HepG2 (cell line): ENCODE data around the gene MEI1. TPM values are rescaled to one million over a fixed set of nuclear protein-coding genes. Genes with fewer than 3 reads are reported as not detected.

Source experiments
- ARNT2 ChIP-seq: sonication (generic); formaldehyde crosslinking; IDR thresholded peaks from 2 replicates; pipeline ENCODE4 v1.8.0; 2022; ENCODE audit warnings: mild to moderate bottlenecking, low read depth, missing genetic modification reagents, moderate library complexity
- ATF1 ChIP-seq: IDR thresholded peaks from 2 replicates; pipeline ENCODE4 v1.6.1; 2016; ENCODE audit warnings: mild to moderate bottlenecking, control low read depth
- ATRX ChIP-seq: sonication (generic); formaldehyde crosslinking; IDR thresholded peaks from 2 replicates; pipeline ENCODE4 v1.4.0; 2020; ENCODE audit warnings: missing genetic modification reagents, borderline replicate concordance
- ETV5 ChIP-seq: IDR thresholded peaks from 2 replicates; pipeline ENCODE4 v1.6.1; 2018; ENCODE audit warnings: missing biosample characterization, missing genetic modification reagents, inconsistent platforms, borderline replicate concordance
- FOXK2 ChIP-seq: fragments of 450-650 bp; IDR thresholded peaks from 2 replicates; pipeline ENCODE4 v1.6.1; 2016
- KDM3A ChIP-seq: IDR thresholded peaks from 2 replicates; pipeline ENCODE4 v1.6.1; 2018; ENCODE audit warnings: low read depth, missing compliant biosample characterization
- KDM4B ChIP-seq: sonication (generic); formaldehyde crosslinking; IDR thresholded peaks from 2 replicates; pipeline ENCODE4 v1.4.0; 2020; ENCODE audit warnings: missing genetic modification reagents
- MIER3 ChIP-seq: IDR thresholded peaks from 2 replicates; pipeline ENCODE4 v1.6.1; 2016; ENCODE audit warnings: missing compliant biosample characterization, borderline replicate concordance
- MYC ChIP-seq: sonication (generic); formaldehyde crosslinking; IDR thresholded peaks from 2 replicates; pipeline ENCODE4 v1.9.0; 2021; ENCODE audit warnings: missing genetic modification reagents, borderline replicate concordance
- NFE2L1 ChIP-seq: sonication (generic); formaldehyde crosslinking; IDR thresholded peaks from 2 replicates; pipeline ENCODE4 v1.4.0; 2020; ENCODE audit warnings: missing genetic modification reagents, mild to moderate bottlenecking, borderline replicate concordance
- RARG ChIP-seq: sonication (generic); formaldehyde crosslinking; IDR thresholded peaks from 2 replicates; pipeline ENCODE4 v1.4.0; 2020; ENCODE audit warnings: low read depth, mild to moderate bottlenecking, missing genetic modification reagents
- SATB2 ChIP-seq: sonication (generic); formaldehyde crosslinking; IDR thresholded peaks from 2 replicates; pipeline ENCODE4 v1.5.0; 2020; ENCODE audit warnings: missing genetic modification reagents
- SP1 ChIP-seq, 2 experiments: fragments of 450-650 bp in 1 of 2; sonication (generic) in 1 of 2; formaldehyde crosslinking in 1 of 2; IDR thresholded peaks; 2 replicates each; pipeline versions ENCODE4 v1.4.0 to v1.6.1; 2016 to 2020; ENCODE audit warnings: missing genetic modification reagents in 1 of 2
- SSRP1 ChIP-seq: IDR thresholded peaks from 2 replicates; pipeline ENCODE4 v1.6.1; 2016; ENCODE audit warnings: control low read depth
- TGIF2 ChIP-seq: IDR thresholded peaks from 2 replicates; pipeline ENCODE4 v1.6.1; 2016; ENCODE audit warnings: control low read depth, missing compliant biosample characterization
- THAP11 ChIP-seq: IDR thresholded peaks from 2 replicates; pipeline ENCODE4 v1.6.1; 2016; ENCODE audit warnings: missing biosample characterization, missing genetic modification reagents
- TOPORS ChIP-seq: sonication (generic); formaldehyde crosslinking; IDR thresholded peaks from 2 replicates; pipeline ENCODE4 v1.8.0; 2023; ENCODE audit warnings: mild to moderate bottlenecking, missing genetic modification reagents
- ZFP36L1 ChIP-seq: sonication (generic); formaldehyde crosslinking; IDR thresholded peaks from 2 replicates; pipeline ENCODE4 v1.8.0; 2022; ENCODE audit warnings: mild to moderate bottlenecking, missing genetic modification reagents, moderate library complexity
- ZFP37 ChIP-seq: sonication (generic); formaldehyde crosslinking; IDR thresholded peaks from 2 replicates; pipeline ENCODE4 v1.4.0; 2020; ENCODE audit warnings: missing genetic modification reagents, borderline replicate concordance
- ZKSCAN1 ChIP-seq: fragments of 150-350 bp; IDR thresholded peaks from 2 replicates; pipeline ENCODE4 v1.6.1; 2014; ENCODE audit warnings: low read length
- ZNF205 ChIP-seq: IDR thresholded peaks from 2 replicates; pipeline ENCODE4 v1.6.1; 2018; ENCODE audit warnings: missing biosample characterization, missing genetic modification reagents
- ZNF263 ChIP-seq: sonication (generic); formaldehyde crosslinking; IDR thresholded peaks from 2 replicates; pipeline ENCODE4 v1.4.0; 2020; ENCODE audit warnings: missing genetic modification reagents
- ZNF431 ChIP-seq: sonication (generic); formaldehyde crosslinking; IDR thresholded peaks from 2 replicates; pipeline ENCODE4 v1.9.0; 2022; ENCODE audit warnings: missing genetic modification reagents, low read depth, mild to moderate bottlenecking, borderline replicate concordance
- ZNF614 ChIP-seq: IDR thresholded peaks from 2 replicates; pipeline ENCODE4 v1.6.1; 2018; ENCODE audit warnings: missing biosample characterization, missing genetic modification reagents, inconsistent platforms, borderline replicate concordance
- ZNF841 ChIP-seq: sonication (generic); formaldehyde crosslinking; IDR thresholded peaks from 2 replicates; pipeline ENCODE4 v1.8.1; 2023; ENCODE audit warnings: missing genetic modification reagents, borderline replicate concordance
- ZNF850 ChIP-seq: sonication (generic); formaldehyde crosslinking; conservative IDR thresholded peaks from 2 replicates; pipeline ENCODE4 v1.9.0; 2021; ENCODE audit warnings: mild to moderate bottlenecking, missing genetic modification reagents
- ZNF891 ChIP-seq: sonication (generic); formaldehyde crosslinking; IDR thresholded peaks from 2 replicates; pipeline ENCODE4 v1.5.0; 2020; ENCODE audit warnings: mild to moderate bottlenecking, missing genetic modification reagents
- polyA plus RNA-seq, 8 experiments: library from polyadenylated mRNA; depleted of rRNA in 3 of 8; stranded (reverse) in 7 of 8; unstranded in 1 of 8; fragments of >200 nt; fragmentation: Illumina TruSeq in 4 of 8; extraction: Trizol in 4 of 8; gene quantifications; 2 replicates each; pipeline versions ENCODE4 v1.2.1 to v1.2.3, GENCODE V29; 2011 to 2016; ENCODE audit warnings: low read depth in 4 of 8, missing spikeins in 1 of 8, mixed read lengths in 1 of 8; ENCODE audit not compliant: insufficient read depth in 1 of 8
- total RNA-seq, 5 experiments: library from RNA; depleted of rRNA; stranded (reverse); fragments of >200 nt; fragmentation: Illumina TruSeq; extraction: Trizol; gene quantifications; 2 replicates each; pipeline ENCODE4 v1.2.3, GENCODE V29; 2016; ENCODE audit warnings: low read depth in 1 of 5
- TF ChIP-seq, protein P1 (sequence below): sonication (generic); formaldehyde crosslinking; IDR thresholded peaks from 2 replicates; pipeline ENCODE4 v1.4.0; 2020; ENCODE audit warnings: missing genetic modification reagents
- TF ChIP-seq, protein P2 (sequence below): sonication (generic); formaldehyde crosslinking; IDR thresholded peaks from 2 replicates; pipeline ENCODE4 v1.5.0; 2020; ENCODE audit warnings: missing genetic modification reagents
- TF ChIP-seq, protein P3 (sequence below): sonication (generic); formaldehyde crosslinking; IDR thresholded peaks from 2 replicates; pipeline ENCODE4 v1.5.0; 2020; ENCODE audit warnings: missing genetic modification reagents, mild to moderate bottlenecking, borderline replicate concordance
- TF ChIP-seq, protein P4 (sequence below): sonication (generic); formaldehyde crosslinking; IDR thresholded peaks from 2 replicates; pipeline ENCODE4 v1.4.0; 2020; ENCODE audit warnings: missing genetic modification reagents

The MEI1 gene
- total and polyA plus RNA-seq, 2 of the 13 experiments (the other 11 are each of a cell fraction or from before 2014, with no cell fraction given), result 0.75 to 1.9 TPM

DNA sequence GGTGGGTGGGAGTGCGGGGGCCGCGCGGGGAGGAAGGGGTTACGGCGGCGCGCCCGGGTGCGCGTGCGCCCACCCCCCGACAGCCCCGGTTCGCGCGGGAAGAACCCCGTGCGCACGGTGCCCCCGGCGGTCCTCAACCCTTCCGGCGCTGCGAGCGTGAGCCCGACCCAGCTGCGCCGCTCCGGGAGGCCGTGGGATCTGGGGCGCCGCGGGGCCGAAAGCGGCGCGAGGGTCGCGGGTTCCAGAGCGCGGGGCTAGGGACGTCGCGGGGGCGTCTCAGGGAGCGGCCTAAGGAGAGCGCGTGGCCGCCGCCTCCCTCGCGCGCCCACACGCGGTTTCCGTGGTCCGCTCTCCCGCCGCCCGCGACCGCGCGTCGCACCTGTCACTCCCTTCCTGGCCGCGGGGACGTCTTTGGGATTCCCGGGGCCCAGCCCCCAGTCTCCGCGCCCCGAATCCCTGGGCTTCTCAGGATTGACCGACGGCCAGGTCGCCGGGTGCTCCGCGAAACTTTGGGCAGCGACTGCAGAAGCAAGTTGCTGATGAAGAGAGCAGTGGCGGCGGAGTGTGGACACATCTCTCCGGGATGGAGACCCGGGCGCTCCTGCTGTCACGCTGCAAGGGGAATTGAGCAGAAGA, 134.2 kb downstream of the MEI1 start (continued):
- TF ChIP-seq, protein P1, sequence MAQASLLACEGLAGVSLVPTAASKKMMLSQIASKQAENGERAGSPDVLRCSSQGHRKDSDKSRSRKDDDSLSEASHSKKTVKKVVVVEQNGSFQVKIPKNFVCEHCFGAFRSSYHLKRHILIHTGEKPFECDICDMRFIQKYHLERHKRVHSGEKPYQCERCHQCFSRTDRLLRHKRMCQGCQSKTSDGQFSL (CRISPR knock-in tag), result no peak
- TF ChIP-seq ATF1 (CRISPR knock-in tag) (no peak), RARG (CRISPR knock-in tag) (no peak), ZFP36L1 (no peak), ZNF614 (CRISPR knock-in tag) (no peak), TOPORS (CRISPR knock-in tag) (peak; percentile 50; the same call in 1 of the 2 replicates), ZNF205 (CRISPR knock-in tag) (no peak), ZNF431 (CRISPR knock-in tag) (no peak), ZFP37 (CRISPR knock-in tag) (no peak), SSRP1 (no peak), ARNT2 (CRISPR knock-in tag) (peak; percentile 21), FOXK2 (no peak), MYC (CRISPR knock-in tag) (peak; percentile 67), ZNF891 (CRISPR knock-in tag) (no peak; the same call in 1 of the 2 replicates), TGIF2 (CRISPR knock-in tag) (no peak), ZNF263 (CRISPR knock-in tag) (no peak), ZNF850 (no peak), SATB2 (CRISPR knock-in tag) (0 out of 2 replicates have a peak, but pooled peaks have one; percentile 75), MIER3 (CRISPR knock-in tag) (no peak), ATRX (CRISPR knock-in tag) (no peak), ETV5 (CRISPR knock-in tag) (0 out of 2 replicates have a peak, but pooled peaks have one; percentile 4), KDM4B (0 out of 2 replicates have a peak, but pooled peaks have one; percentile 29), NFE2L1 (CRISPR knock-in tag) (no peak), ZKSCAN1 (no peak), THAP11 (CRISPR knock-in tag) (no peak), KDM3A (CRISPR knock-in tag) (no peak), ZNF841 (CRISPR knock-in tag) (no peak), SP1 (IDR thresholded peaks at IDR 0.05) (no peak), SP1 (CRISPR knock-in tag; IDR thresholded peaks at IDR 0.05) (no peak)
- TF ChIP-seq, protein P2, sequence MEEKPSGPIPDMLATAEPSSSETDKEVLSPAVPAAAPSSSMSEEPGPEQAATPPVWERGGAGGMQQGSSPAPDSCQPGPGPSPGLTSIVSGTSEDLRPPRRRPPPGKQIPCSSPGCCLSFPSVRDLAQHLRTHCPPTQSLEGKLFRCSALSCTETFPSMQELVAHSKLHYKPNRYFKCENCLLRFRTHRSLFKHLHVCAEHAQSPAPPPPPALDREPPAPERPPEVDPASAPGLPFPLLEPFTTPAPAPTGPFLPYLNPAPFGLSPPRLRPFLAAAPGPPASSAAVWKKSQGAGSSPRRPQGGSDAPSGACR (CRISPR knock-in tag), result no peak
- TF ChIP-seq, protein P3, sequence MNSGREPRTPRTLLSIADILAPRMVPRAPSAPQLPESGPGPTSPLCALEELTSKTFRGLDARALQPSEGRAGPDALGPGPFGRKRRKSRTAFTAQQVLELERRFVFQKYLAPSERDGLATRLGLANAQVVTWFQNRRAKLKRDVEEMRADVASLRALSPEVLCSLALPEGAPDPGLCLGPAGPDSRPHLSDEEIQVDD (CRISPR knock-in tag), result 0 out of 2 replicates have a peak, but pooled peaks have one; percentile 37
- TF ChIP-seq, protein P4, sequence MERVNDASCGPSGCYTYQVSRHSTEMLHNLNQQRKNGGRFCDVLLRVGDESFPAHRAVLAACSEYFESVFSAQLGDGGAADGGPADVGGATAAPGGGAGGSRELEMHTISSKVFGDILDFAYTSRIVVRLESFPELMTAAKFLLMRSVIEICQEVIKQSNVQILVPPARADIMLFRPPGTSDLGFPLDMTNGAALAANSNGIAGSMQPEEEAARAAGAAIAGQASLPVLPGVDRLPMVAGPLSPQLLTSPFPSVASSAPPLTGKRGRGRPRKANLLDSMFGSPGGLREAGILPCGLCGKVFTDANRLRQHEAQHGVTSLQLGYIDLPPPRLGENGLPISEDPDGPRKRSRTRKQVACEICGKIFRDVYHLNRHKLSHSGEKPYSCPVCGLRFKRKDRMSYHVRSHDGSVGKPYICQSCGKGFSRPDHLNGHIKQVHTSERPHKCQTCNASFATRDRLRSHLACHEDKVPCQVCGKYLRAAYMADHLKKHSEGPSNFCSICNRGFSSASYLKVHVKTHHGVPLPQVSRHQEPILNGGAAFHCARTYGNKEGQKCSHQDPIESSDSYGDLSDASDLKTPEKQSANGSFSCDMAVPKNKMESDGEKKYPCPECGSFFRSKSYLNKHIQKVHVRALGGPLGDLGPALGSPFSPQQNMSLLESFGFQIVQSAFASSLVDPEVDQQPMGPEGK (CRISPR knock-in tag), result peak; percentile 6
